AML-193 (cell line): ENCODE data around the gene ATP5F1D.

Source experiments
- DNase-seq, 2 experiments: peaks; one replicate each; lab custom pipeline; 2025; lab: John Stamatoyannopoulos, UW

The ATP5F1D gene

GRCh38 chr19:1248139-1248785, 6.7 kb downstream of the ATP5F1D start, which contains the start of gene MIDN:
Gene MIDN (plus strand): TSS chr19:1248583. CDS start chr19:1250297, 1,714 bp downstream.
- peak; percentile 37 to 47 for DNase-seq

DNA sequence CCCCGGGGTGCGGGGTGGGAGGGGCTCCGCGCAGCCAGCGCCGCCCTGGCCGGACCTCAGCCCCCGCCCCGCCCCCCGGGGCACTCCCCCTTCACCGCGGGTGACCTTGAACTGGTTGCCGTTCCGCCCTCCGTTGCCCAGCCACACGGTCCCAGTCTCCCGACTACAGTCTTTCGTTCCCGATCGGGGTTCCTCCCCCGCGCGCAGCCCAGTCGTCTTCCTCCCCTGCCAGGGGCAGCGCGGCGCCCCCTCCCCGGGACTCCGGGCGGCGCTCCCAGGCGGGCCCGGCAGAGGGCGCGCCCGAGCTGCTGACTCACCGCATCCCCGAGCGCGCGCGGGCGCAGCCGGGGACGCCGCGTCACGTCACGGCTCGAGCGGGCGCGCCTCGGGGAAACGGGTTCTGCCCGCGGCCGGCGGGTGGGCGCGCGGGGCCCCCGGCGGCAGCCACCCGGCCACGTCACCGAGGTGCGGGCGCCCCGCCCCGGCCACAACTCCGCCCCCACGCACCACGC, 7.3 kb downstream of the ATP5F1D start:
- DNase-seq, result peak; percentile 43 to 49

DNA sequence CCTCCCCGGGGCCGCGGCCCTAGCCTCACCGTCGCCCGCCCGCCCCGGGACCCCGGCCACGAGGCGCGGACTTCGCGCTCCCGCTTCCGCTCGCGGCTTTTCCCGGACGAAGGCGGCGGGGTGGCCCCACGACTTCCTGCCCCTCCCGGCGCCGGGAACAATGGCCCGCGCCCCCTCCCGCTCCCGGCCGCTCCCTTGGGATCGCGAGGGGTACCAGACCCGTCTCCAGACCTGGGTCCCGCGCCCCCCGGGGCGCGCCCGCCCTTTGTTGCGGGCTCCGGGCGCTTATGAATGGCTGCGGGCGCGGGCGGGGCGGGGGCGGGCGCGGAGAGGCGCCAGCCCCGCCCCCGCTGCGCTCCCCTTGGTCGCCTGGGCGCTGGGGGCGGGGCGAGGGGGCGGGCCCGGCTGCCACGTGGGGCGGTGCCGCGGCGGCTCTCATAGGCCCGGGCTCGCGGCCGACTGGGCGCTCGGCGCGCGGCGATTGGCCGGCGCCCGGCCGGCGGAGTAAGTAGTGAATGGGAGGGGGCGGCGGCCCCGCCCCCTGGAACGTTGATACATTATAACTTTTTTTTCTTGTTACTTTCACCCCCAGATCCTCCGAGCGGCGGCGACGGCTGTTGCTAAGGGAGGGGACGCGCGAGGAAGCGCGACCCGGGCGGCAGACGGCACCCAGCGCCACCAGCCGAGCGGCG, 7.9 kb downstream of the ATP5F1D start:
- peak; percentile 87 to 91 for DNase-seq

- no peak for DNase-seq
Measured at GRCh38 chr19:1249990-1250436, 8.5 kb downstream of the ATP5F1D start.

GRCh38 chr19:1250437-1251260, 9.1 kb downstream of the ATP5F1D start:
- DNase-seq, result peak; percentile 11

DNA sequence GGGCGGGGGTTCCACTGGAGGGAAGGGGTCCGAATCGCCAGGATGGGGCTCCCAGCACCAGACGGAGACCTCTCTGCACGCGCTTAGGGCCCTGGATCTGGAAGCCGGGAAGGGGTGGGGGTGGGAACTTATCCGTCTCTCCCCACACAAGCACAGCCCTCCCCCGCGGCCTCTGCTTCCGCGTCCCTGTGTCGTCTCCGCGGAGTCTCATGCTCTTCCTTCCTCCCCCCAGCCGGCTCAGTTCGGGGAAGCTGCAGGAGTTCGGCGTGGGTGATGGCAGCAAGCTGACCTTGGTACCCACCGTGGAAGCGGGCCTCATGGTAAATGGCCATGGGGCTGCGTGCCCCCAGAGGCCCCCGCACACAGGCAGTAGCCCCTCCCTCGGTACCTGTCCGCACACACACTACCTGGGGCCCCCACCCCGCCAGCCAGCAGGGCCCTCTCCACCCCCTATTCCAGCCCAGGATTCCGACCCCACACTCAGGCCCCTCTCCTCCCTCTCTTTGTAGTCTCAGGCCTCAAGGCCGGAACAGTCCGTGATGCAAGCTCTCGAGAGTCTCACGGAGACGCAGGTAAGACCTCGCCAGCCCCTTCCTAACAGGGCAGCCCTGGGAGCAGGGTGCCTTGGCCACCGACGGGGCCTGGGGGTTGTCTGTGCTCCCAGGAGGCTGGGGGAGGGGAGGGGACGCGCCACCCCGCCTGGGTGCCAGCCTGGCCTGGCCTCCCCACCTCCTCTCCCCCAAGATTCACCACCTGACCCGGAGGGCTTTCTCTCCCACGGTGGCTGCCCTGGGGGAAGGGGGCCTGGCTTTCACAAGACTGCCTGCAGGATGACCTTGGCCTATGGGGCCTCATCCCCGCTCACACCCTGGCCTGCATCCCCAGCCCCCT, 10.0 kb downstream of the ATP5F1D start:
- peak; percentile 53 to 58 for DNase-seq

GRCh38 chr19:1252221-1252820, 10.8 kb downstream of the ATP5F1D start:
- peak; percentile 91 to 93 for DNase-seq

DNA sequence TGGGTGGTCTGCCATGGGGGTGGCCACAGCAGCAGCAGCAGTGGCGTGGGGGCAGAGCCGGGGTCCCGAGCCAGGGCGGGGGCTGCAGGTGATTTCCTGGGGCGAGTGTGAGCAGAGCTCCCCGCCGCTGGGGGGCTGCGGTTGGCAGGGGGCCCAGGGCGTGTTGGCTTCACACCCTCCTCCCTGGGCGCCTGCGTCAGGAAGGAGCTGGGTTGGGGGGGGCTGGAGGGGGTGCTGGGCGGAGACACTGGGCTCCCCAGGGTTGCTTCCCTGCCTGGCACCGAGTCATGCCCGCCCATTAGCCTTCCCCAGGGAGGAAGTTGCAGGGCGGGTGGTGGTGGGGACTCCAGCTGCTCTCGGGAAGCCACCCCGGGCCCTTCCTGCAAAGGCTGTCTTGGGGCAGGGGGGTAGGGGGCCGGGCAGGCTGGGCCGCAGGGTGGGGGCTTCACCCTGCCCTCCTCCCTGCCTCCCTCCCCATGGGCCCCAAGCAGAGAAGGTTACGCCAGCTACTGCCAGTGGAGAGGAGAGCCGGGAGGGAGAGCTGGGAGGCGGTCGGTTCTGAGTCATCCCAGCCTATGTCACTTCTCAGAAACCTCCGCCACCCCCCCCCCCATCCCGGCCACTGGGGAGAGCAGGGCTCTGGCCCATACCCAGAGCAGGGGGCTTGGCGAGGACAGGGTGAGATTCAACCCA, 11.4 kb downstream of the ATP5F1D start:
- DNase-seq, result peak; percentile 80 to 93

DNA sequence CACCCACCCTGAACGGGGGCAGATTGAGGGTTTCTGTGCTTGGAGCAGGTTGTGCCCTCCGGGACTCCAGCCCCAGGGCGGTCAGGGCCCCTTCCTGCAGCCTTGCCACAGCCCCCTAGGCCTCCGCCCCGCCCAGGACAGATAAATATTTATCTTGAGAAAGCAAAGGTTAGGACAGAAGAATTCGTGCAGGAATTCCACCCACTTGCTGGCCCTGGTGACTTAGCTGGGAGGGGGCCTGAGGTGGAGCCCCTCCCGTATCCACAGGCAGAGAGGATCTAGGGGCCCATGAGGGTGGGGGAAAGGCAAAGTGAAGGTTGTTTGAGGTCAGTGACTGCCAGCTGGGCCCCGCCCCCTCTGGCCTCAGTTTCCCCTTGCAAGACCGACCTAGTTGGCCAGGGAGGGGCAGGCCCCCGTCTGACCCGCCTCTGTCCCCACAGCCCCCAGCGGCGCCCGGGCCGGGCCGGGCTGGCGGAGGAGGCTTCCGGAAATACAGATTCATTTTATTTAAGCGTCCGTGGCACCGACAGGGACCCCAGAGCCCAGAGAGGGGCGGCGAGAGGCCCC, 12.0 kb downstream of the ATP5F1D start:
- no peak for DNase-seq

DNA sequence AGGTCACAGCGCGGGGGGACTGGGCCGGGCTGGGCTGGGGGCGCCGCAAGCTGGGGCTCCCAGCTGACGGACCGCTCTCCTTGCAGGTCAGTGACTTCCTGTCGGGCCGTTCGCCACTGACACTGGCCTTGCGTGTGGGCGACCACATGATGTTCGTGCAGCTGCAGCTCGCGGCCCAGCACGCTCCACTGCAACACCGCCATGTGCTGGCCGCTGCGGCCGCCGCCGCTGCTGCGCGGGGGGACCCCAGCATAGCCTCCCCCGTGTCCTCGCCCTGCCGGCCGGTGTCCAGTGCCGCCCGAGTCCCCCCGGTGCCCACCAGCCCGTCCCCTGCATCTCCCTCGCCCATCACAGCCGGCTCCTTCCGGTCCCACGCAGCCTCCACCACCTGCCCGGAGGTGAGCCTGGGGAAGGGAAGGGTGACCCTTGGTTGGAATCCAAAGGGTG, 12.6 kb downstream of the ATP5F1D start:
- no peak for DNase-seq

GRCh38 chr19:1254530-1255185, 13.1 kb downstream of the ATP5F1D start:
- DNase-seq, result no peak

DNA sequence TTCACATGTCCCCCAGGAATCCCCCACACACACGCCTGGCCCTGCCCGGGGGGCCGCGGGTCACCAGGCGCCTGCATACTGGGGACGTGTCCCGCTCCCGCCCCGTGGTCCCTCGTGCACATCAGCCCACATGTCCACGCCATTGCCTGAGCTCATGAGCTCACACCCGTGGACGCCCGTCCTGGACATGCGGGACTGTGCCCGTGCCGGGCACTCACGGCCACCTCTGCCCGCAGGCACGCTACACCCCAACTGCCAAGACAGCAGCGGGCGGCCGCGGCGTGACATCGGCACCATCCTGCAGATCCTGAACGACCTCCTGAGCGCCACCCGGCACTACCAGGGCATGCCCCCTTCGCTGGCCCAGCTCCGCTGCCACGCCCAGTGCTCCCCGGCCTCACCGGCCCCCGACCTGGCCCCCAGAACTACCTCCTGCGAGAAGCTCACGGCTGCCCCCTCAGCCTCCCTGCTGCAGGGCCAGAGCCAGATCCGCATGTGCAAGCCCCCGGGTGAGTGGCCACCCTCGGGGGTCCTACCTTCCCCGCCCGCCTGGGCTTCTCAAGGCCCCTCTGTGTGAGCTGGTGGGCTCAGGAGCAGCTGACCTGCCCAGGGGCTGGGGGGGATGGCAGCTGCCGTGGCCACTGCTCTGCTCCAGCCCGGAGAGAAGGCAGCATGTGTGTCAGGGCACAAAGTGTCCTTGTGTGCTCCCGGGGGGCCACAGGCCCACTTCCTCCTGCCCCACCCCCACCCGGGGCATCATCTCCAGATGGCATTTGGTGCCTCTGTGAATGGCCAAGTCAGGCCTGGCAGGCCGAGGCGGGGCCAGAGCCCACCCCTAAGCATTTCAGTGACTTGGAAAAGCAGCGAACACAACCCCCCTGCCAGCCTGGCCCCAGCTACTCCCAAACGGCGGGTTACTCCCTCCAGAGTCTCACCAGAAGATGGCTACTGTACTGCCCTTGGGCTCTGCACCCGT, 13.9 kb downstream of the ATP5F1D start:
- no peak for DNase-seq

GRCh38 chr19:1256646-1257474, 15.3 kb downstream of the ATP5F1D start:
- DNase-seq, result no peak

- DNase-seq, result no peak
Measured at GRCh38 chr19:1257475-1258162, 16.1 kb downstream of the ATP5F1D start.

DNA sequence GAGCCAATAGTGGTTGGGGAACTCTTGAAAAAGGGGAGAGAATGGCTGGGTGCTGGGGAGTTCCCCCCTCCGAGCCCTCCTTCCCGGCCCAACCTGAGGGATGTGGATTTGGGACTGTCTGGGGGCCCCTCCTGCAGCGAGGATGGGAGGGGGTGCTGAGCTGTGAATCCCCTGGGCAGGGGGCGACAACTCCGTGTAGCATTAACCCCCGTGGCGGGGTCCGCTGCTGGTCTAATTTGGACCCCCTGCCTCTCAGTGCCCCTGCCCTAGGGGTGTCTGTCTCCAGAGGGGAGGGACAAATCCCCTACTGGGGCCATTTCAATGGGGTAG, 16.6 kb downstream of the ATP5F1D start:
- DNase-seq, result no peak

DNA sequence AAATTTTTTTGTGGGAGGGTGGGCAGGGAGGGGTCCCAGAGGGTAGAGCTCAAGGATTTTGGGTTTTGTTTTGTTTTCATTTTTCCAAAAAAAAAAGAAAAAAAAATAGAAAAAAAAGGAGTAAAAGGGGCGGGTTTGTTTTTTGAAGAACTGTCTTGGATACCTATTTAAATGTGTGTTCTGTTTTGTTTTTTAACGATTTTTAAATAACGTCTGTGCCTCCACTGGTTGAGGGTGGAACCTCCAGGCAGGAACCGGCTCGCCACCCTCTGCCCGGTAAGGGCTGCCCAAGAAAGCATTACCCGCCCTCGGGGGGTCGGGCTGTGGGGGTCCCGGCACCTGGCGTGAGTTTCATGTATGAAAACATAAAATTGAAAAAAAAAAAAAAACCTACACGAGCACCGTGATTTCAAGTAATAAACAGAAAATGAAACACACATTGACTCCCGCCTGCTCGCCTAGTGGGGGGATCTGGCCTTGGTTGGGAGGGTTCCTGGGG, 17.2 kb downstream of the ATP5F1D start:
- DNase-seq, result no peak
